Renal cortex interstitium (tissue), 11 donors: ENCODE results near the gene ZNF678. TPM values are rescaled to one million over a fixed set of nuclear protein-coding genes. Genes with fewer than 3 reads are reported as not detected.
"Not testable (repeated sequence)": the region's sequence is repeated elsewhere in the genome, so short reads cannot be mapped to it uniquely, and the experiment has no call there.

Source experiments
- DNase-seq, 11 donors: peaks; one replicate each; pipeline ENCODE4 v3.0.0-alpha.2; 2013; ENCODE audit warnings: low read depth in 9 of 11, low spot score in 4 of 11; ENCODE audit errors: extremely low read depth in 1 of 11
- polyA plus RNA-seq, 3 donors: library from polyadenylated mRNA; unstranded; fragments of 120-200 nt; gene quantifications; one replicate each; pipeline ENCODE4 v1.2.1, GENCODE V29; 2013; ENCODE audit not compliant: insufficient read length in 3 of 3

ZNF678 gene
- polyA plus RNA-seq, 3 donors, result 13.1 to 16.0 (median 15.3) TPM

- no peak for DNase-seq
These were observed 98.1 kb downstream of the ZNF678 start for GRCh38 chr1:227661495-227661894.

DNA sequence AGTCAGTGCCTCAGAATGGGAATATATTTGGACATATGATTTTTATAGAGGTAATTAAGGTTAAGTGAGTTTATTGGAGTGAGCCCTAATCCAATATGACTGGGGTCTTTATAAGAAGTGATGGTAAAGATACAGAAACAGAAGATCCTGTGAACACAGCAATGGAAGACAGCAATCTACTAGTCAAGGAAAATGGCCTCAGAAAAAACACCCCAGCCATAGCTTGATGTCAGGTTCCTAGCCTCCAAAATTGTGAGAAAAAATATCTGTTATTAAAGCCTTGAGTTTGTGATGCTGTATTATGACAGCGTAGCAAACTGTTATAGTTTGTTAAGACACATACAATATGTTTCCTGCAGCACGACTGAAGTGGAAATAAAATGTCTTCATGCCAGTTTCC is 99.6 kb downstream of the ZNF678 start:
- DNase-seq, result no peak

GRCh38 chr1:227666286-227666685 is 102.9 kb downstream of the ZNF678 start:
- no peak for DNase-seq

GRCh38 chr1:227673441-227673840 is 110.1 kb downstream of the ZNF678 start:
- no peak for DNase-seq

DNA sequence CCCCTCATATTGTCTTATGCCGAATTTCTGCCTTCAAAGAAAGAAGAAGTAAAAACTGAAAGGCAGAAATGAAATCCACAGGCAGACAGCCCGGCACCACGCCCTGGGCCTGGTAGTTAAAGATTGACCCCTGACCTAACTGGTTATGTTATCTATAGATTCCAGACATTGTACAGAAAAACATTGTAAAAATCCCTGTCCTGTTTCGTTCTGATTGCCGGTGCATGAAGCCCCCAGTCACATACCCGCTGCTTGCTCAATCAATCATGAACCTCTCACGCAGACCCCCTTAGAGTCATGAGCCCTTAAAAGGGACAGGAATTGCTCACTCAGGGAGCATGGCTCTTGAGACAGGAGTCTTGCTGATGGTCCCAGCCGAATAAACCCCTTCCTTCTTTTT is 122.5 kb downstream of the ZNF678 start:
- no peak for DNase-seq

DNA sequence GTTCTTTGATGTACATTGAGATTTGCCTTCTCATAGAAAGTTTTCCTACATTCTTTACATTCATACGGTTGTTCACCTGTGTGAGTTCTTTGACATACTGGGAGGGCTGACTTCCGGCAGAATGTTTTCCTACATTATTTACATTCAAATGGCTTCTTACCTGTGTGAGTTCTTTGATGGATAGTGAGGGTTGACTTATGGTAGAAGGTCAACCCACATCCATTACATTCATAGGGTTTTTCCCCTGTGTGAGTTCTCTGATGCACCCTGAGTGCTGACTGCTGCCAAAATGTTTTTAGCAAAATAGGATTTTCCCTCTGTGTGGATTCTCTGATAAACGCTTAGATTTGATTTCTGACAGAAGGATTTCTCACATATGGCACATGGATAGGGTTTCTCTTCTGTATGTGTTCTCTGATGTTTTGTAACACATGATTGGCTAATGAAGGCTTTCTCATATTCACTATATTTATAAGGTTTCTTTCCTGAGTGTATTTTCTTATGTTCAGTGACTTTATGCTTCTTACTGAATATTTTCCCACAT is 134.0 kb downstream of the ZNF678 start:
- no peak for DNase-seq

DNA sequence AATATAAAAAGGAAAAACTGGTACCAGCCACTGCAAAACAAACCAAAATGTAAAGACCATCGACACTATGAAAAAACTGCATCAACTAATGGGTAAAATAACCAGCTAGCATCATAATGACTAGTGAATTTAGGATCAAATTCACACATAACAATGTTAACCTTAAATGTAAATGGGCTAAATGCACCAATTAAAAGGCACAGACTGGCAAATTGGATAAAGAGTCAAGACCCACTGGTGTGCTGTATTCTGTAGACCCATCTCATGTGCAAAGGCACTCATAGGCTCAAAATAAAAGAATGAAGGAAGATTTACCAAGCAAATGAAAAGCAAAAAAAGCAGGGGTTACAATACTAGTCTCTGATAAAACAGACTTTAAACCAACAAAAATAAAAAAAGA is 138.3 kb downstream of the ZNF678 start:
- DNase-seq, result not testable (repeated sequence)

- DNase-seq, result no peak
These were observed 144.5 kb downstream of the ZNF678 start for GRCh38 chr1:227707846-227708245.

GRCh38 chr1:227709451-227709850 is 146.1 kb downstream of the ZNF678 start:
- DNase-seq, result no peak

- not testable (repeated sequence) for DNase-seq
These were observed 147.1 kb downstream of the ZNF678 start for GRCh38 chr1:227710474-227710873.

GRCh38 chr1:227712648-227713047 is 149.3 kb downstream of the ZNF678 start:
- DNase-seq, result no peak

- DNase-seq, result no peak
These were observed 155.6 kb downstream of the ZNF678 start for GRCh38 chr1:227718932-227719331.

- no peak for DNase-seq
These were observed 160.1 kb downstream of the ZNF678 start for GRCh38 chr1:227723474-227723873.

GRCh38 chr1:227725046-227725445 is 161.7 kb downstream of the ZNF678 start:
- no peak for DNase-seq

- DNase-seq, result no peak
These were observed 163.0 kb downstream of the ZNF678 start for GRCh38 chr1:227726318-227726717.

Other genes with a start within 250 kb of the ZNF678 start
- gene CDC42BPA, start 245.1 kb upstream of the ZNF678 start, polyA plus RNA-seq, result 10 to 100 TPM; 38.6 to 41.9 (median 40.5) TPM
- 10 to 100 TPM; 14.2 to 19.6 (median 17.4) TPM for gene JMJD4, start 171.7 kb downstream of the ZNF678 start, polyA plus RNA-seq
- 10 to 100 TPM; 40.4 to 45.5 (median 41.7) TPM for gene SNAP47, start 171.9 kb downstream of the ZNF678 start, polyA plus RNA-seq